GM12892 (cell line): ENCODE results near the gene TNFRSF1B.

Source experiments
- POLR2A ChIP-seq: IDR thresholded peaks from 2 replicates; pipeline ENCODE4 v1.6.1; 2011; ENCODE audit warnings: low read depth, low read length, control low read depth
- POLR2AphosphoS5 ChIP-seq: IDR thresholded peaks from 2 replicates; pipeline ENCODE4 v1.6.1; 2011; ENCODE audit warnings: low read depth, low read length, control low read depth

DNA sequence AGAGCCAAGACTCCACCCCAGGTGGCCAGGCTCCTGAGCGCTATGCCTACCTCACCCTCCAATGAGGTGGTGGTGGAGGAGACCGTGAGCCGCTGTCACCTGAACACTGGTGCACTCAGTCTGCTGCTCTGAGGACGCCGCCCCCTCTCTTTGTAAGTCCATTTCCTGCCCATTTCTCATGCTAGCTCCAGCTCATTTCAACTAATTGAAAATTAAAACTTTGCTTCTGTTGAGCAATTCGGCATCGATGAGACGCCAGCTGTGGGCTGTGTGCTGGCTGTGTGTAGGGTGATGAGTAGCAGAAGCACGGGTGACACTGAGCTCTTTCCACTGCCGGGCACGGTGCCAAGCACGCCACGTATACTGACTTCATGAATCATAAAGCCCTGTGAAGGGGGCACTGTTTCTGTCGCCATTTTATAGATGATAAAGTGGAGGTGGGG, 11.2 kb downstream of the TNFRSF1B start:
- no peak for TF ChIP-seq POLR2A
- TF ChIP-seq POLR2AphosphoS5: no peak
